GM12878 (cell line): ENCODE data around the gene MAGI1. TPM values are rescaled to one million over a fixed set of nuclear protein-coding genes. Genes with fewer than 3 reads are reported as not detected.
A peak's percentile ranks its signal among the peaks of the same experiment; 100 is the strongest.

Experiments
- ATAC-seq: fragments of 200-7000 bp; cut with Tn5 transposase; 3 replicates; pipeline ENCODE4 v1.9.1; 2020; ENCODE audit warnings: mild to moderate bottlenecking, moderate library complexity
- BruUV-seq: library from RNA; stranded (reverse); fragments of 400-500 nt; replicated peaks from 2 replicates; lab custom pipeline; 2021; lab: Mats Ljungman, UMichigan
- CTCF ChIA-PET: fragments of 300-600 bp; sonication (Branson Sonifier 250); formaldehyde crosslinking; extraction: SDS; loops from one replicate; lab custom pipeline; 2021; ENCODE audit warnings: inconsistent platforms; lab: Yijun Ruan, JAX
- POLR2A ChIA-PET: fragments of 350-600 bp; formaldehyde crosslinking; extraction: SDS; loops from one replicate; lab custom pipeline; 2021; ENCODE audit warnings: inconsistent platforms; lab: Charles Lee
- RAD21 ChIA-PET: fragments of 300-600 bp; sonication (Branson Sonifier 250); formaldehyde crosslinking; loops from one replicate; lab custom pipeline; 2023; ENCODE audit warnings: antibody characterized with exemption; ENCODE audit not compliant: unreplicated experiment; lab: Charles Lee
- SMC1A ChIA-PET: fragments of 300-600 bp; sonication (Branson Sonifier 250); formaldehyde crosslinking; loops from one replicate; lab custom pipeline; 2023; ENCODE audit not compliant: unreplicated experiment, uncharacterized antibody; lab: Charles Lee
- DNase-seq: peaks from one replicate; pipeline ENCODE4 v3.0.0-alpha.2; 2011; ENCODE audit warnings: low read depth, low spot score
- FAIRE-seq: peaks from 3 replicates; lab custom pipeline; 2011; peaks lifted over from hg19 to GRCh38; lab: Jason Lieb, UNC
- H2AFZ ChIP-seq: 2 replicates; pipeline ENCODE4 v1.6.0; 2011; ENCODE audit warnings: low read depth, low read length, control low read depth; ENCODE audit not compliant: control insufficient read depth
- H3K27ac ChIP-seq: 2 replicates; pipeline ENCODE4 v1.5.1; 2011; ENCODE audit warnings: control low read depth; ENCODE audit not compliant: control insufficient read depth, insufficient read depth
- H3K27me3 ChIP-seq, 2 experiments: replicated peaks in 1 of 2; 2 replicates each; pipeline versions ENCODE4 v1.6.0 to v1.6.1; 2011; ENCODE audit warnings: low read length in 1 of 2; ENCODE audit not compliant: control insufficient read depth in 2 of 2, insufficient read depth in 2 of 2
- H3K36me3 ChIP-seq, 2 experiments: 2 replicates each; pipeline ENCODE4 v1.5.1; 2011; ENCODE audit warnings: low read length in 1 of 2; ENCODE audit not compliant: control insufficient read depth in 2 of 2, insufficient read depth in 2 of 2
- H3K4me1 ChIP-seq: 2 replicates; pipeline ENCODE4 v1.6.1; 2011; ENCODE audit warnings: mild to moderate bottlenecking, low read length, moderate library complexity, mixed read lengths; ENCODE audit not compliant: control insufficient read depth, insufficient read depth
- H3K4me2 ChIP-seq: 2 replicates; pipeline ENCODE4 v1.6.0; 2011; ENCODE audit warnings: control low read depth; ENCODE audit not compliant: control insufficient read depth, insufficient read depth
- H3K4me3 ChIP-seq: fragments of 200-600 bp; sonication (generic); 2 replicates; pipeline ENCODE4 v1.5.1; 2016
- H3K79me2 ChIP-seq: 2 replicates; pipeline ENCODE4 v1.6.0; 2011; ENCODE audit warnings: low read length; ENCODE audit not compliant: control insufficient read depth, insufficient read depth
- H3K9ac ChIP-seq: 2 replicates; pipeline ENCODE4 v1.8.0; 2011; ENCODE audit warnings: low read length, control low read depth, mixed read lengths; ENCODE audit not compliant: control insufficient read depth, insufficient read depth
- H3K9me3 ChIP-seq: replicated peaks from 3 replicates; pipeline ENCODE4 v1.5.1; 2011; ENCODE audit warnings: mild to moderate bottlenecking, low read length; ENCODE audit not compliant: control insufficient read depth, insufficient read depth
- H4K20me1 ChIP-seq: 2 replicates; pipeline ENCODE4 v1.6.0; 2011; ENCODE audit not compliant: control insufficient read depth, insufficient read depth
- ASH2L ChIP-seq: fragments of 300-600, 200-600 bp; sonication (generic); IDR thresholded peaks from 2 replicates; pipeline ENCODE4 v1.6.1; 2017; ENCODE audit warnings: low read depth, mild to moderate bottlenecking, borderline replicate concordance
- BACH1 ChIP-seq: fragments of 450-650 bp; IDR thresholded peaks from 2 replicates; pipeline ENCODE4 v1.6.1; 2017; ENCODE audit warnings: mild to moderate bottlenecking, borderline replicate concordance
- BCL11A ChIP-seq: IDR thresholded peaks from 2 replicates; pipeline ENCODE4 v1.6.1; 2011; ENCODE audit warnings: low read depth, low read length
- BRCA1 ChIP-seq: IDR thresholded peaks from 2 replicates; pipeline ENCODE4 v1.6.1; 2011; ENCODE audit warnings: low read depth, low read length, improper control_type of control experiment
- CBFB ChIP-seq: IDR thresholded peaks from 2 replicates; pipeline ENCODE4 v1.6.1; 2016; ENCODE audit warnings: antibody characterized with exemption, low read depth
- CBX3 ChIP-seq: fragments of 200-600 bp; sonication (generic); IDR thresholded peaks from 2 replicates; pipeline ENCODE4 v1.6.1; 2016; ENCODE audit warnings: low read depth, borderline replicate concordance
- DPF2 ChIP-seq: fragments of 450-650 bp; IDR thresholded peaks from 2 replicates; pipeline ENCODE4 v1.6.1; 2017; ENCODE audit warnings: mild to moderate bottlenecking
- EGR1 ChIP-seq, 2 experiments: IDR thresholded peaks; 1 replicate in 1 of 2; 2 replicates in 1 of 2; pipeline ENCODE4 v1.6.1; 2011 to 2012; ENCODE audit warnings: low read depth in 2 of 2, low read length in 2 of 2, borderline replicate concordance in 1 of 2, mild to moderate bottlenecking in 1 of 2, moderate library complexity in 1 of 2
- EZH2 ChIP-seq: IDR thresholded peaks from 2 replicates; pipeline ENCODE4 v1.6.1; 2012; ENCODE audit warnings: low read depth, mild to moderate bottlenecking, control low read depth, inconsistent platforms, low read length, borderline replicate concordance; ENCODE audit not compliant: control insufficient read depth
- GATAD2B ChIP-seq: fragments of 450-650 bp; conservative IDR thresholded peaks from 2 replicates; pipeline ENCODE4 v1.6.1; 2017; ENCODE audit warnings: low read depth, mild to moderate bottlenecking, moderate library complexity
- JUND ChIP-seq: IDR thresholded peaks from 2 replicates; pipeline ENCODE4 v1.6.1; 2012; ENCODE audit warnings: low read depth, mild to moderate bottlenecking, low read length, improper control_type of control experiment, moderate library complexity
- KLF5 ChIP-seq: fragments of 450-650 bp; IDR thresholded peaks from 2 replicates; pipeline ENCODE4 v1.6.1; 2014; ENCODE audit warnings: mild to moderate bottlenecking; ENCODE audit not compliant: partially characterized antibody
- MTA3 ChIP-seq: IDR thresholded peaks from 2 replicates; pipeline ENCODE4 v1.6.1; 2012; ENCODE audit warnings: low read length, inconsistent platforms, borderline replicate concordance
- PML ChIP-seq: IDR thresholded peaks from 2 replicates; pipeline ENCODE4 v1.6.1; 2012; ENCODE audit warnings: low read length, inconsistent platforms
- RAD21 ChIP-seq: IDR thresholded peaks from 2 replicates; pipeline ENCODE4 v1.6.1; 2011; ENCODE audit warnings: mild to moderate bottlenecking, low read depth, low read length, moderate library complexity; ENCODE audit not compliant: insufficient read depth
- SIN3A ChIP-seq: IDR thresholded peaks from 2 replicates; pipeline ENCODE4 v1.6.1; 2012; ENCODE audit warnings: low read depth, low read length, improper control_type of control experiment
- SREBF1 ChIP-seq: IDR thresholded peaks from 2 replicates; pipeline ENCODE4 v1.6.1; 2012; ENCODE audit warnings: mild to moderate bottlenecking, low read length
- SUZ12 ChIP-seq: fragments of 200-600 bp; sonication (generic); IDR thresholded peaks from one replicate; pipeline ENCODE4 v1.6.1; 2018; ENCODE audit warnings: antibody characterized with exemption, mild to moderate bottlenecking; ENCODE audit not compliant: unreplicated experiment
- WRNIP1 ChIP-seq: IDR thresholded peaks from 2 replicates; pipeline ENCODE4 v1.6.1; 2011; ENCODE audit warnings: low read depth, low read length, improper control_type of control experiment, borderline replicate concordance
- ZNF207 ChIP-seq: fragments of 450-650 bp; IDR thresholded peaks from 2 replicates; pipeline ENCODE4 v1.6.1; 2014; ENCODE audit warnings: antibody characterized with exemption, mild to moderate bottlenecking, borderline replicate concordance
- ZNF24 ChIP-seq: fragments of 450-650 bp; IDR thresholded peaks from 2 replicates; pipeline ENCODE4 v1.6.1; 2017; ENCODE audit warnings: antibody characterized with exemption, mild to moderate bottlenecking
- ZNF274 ChIP-seq: IDR thresholded peaks from one replicate; pipeline ENCODE4 v1.8.0; 2011; ENCODE audit not compliant: insufficient read length, insufficient read depth
- WGBS: methylation state at CpG from one replicate; pipeline ENCODE4 v1.1.6; 2016; ENCODE audit warnings: low lambda C conversion rate; ENCODE audit not compliant: insufficient replicate concordance, insufficient coverage; ENCODE audit errors: missing lambda C conversion rate; 5-methylcytosine and 5-hydroxymethylcytosine counted together
- in situ Hi-C: fragments of 300-500 bp; cut with MboI; formaldehyde crosslinking; loops from 9 replicates; pipeline ENCODE4 v1.14.3; 2018; ENCODE audit warnings: mixed read lengths
- intact Hi-C: fragments of 100-400 bp; cut with micrococcal nuclease; formaldehyde crosslinking; loops from one replicate; pipeline ENCODE4 v1.14.2; 2022; ENCODE audit not compliant: unreplicated experiment
- polyA plus RNA-seq, 11 experiments: library from polyadenylated mRNA; depleted of rRNA in 4 of 11; unstranded in 6 of 11; stranded (reverse) in 5 of 11; fragments of >200 nt; fragmentation: Nextera tagmentation in 4 of 11; fragmentation: Illumina TruSeq in 1 of 11; extraction: Ambion mirVana in 4 of 11; extraction: Trizol in 1 of 11; gene quantifications; 1 replicate in 1 of 11; 2 replicates in 10 of 11; pipeline versions ENCODE4 v1.2.1 to v1.2.3, GENCODE V29; 2011 to 2016; ENCODE audit warnings: inconsistent platforms in 2 of 11, missing spikeins in 2 of 11, low read depth in 1 of 11
- total RNA-seq, 4 experiments: library from RNA; depleted of rRNA in 3 of 4; stranded (reverse); fragments of >200 nt in 3 of 4; fragmentation: Illumina TruSeq in 1 of 4; extraction: Trizol in 1 of 4; gene quantifications; 2 replicates each; pipeline versions ENCODE4 v1.2.1 to v1.2.3, GENCODE V29; 2013 to 2021
- TF ChIP-seq, protein P1 (sequence below): IDR thresholded peaks from 2 replicates; pipeline ENCODE4 v1.6.1; 2011; ENCODE audit warnings: low read depth, low read length, improper control_type of control experiment, borderline replicate concordance
- TF ChIP-seq, protein P2 (sequence below): IDR thresholded peaks from 2 replicates; pipeline ENCODE4 v1.6.1; 2011; ENCODE audit warnings: low read depth, mild to moderate bottlenecking, low read length, moderate library complexity, borderline replicate concordance; ENCODE audit errors: extremely low read depth

Gene MAGI1
- total and polyA plus RNA-seq, 10 of the 15 experiments (the other 5 are each of a cell fraction or from before 2014, with no cell fraction given) = 0.02 to 3.3 (median 0.29) TPM; not detected in 1

DNA sequence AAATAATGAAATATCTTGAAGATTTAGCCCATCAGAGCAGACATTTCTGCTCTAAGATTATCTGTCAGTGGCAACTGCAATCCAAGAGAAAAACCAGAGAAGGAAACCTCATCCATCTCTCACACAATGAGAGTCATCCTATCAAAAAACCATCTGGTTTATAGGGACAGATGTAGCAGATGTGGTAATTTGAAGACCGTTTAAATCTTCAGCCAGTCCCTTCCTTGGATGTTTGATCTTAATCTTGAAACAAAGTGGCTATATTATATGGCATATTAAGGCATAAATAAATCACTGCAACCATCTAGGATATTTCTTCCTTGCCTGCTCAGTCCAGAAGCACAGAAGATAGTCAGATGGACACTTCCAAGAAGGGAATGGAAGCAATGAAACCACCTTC, 305.3 kb downstream of the MAGI1 start (continued):
- TF ChIP-seq WRNIP1 (no peak), KLF5 (no peak), ZNF274 (no peak), SUZ12 (no peak), CBFB (no peak), ASH2L (no peak)

DNA sequence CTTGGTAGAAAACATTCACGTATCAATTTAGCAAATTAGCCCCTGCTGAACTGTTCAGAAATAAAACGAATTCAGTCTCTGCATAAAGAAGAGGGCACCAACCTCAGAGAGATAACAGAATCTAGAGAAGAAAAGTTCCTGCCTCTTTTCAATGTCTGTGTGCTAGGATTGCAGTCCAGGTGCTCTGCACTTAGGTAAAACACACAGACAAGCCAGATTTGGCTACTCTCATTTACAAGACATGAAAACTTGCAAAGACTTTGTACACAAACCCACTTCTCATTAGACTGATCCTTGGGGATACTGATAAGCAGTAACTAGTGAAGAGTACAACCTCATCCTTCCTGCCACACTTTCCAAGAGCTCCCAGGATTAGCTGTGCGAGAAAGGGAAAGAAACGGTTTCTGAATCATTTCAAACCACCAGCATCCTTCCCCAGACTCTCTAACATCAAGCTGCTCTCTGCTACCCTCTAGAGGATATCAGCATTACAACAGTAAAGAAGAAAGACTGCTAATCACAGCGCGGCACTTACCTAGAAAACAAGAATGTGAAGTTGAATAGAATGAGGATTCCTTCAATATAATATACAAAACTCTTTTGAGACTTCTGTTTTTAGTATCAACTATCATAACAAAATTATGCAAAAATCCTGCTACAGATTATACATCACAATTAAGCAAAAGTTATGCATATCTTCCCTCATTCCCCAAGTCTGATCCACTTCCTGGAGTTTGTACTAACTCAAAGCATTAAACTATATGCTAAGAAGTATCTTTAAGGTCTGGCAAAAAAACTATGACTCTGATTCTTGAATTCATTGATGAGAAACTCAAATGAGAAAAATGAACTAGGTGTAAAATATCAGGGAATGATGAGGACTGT, 306.4 kb downstream of the MAGI1 start:
- Histone ChIP-seq H3K27ac (no peak overlapping the region), H3K79me2 (no peaks in the 10 kb centered on the region), H3K9ac (no peak overlapping the region), H3K27me3 (no peaks in the 10 kb centered on the region), H3K4me1 (no peaks in the 10 kb centered on the region), H2AFZ (no peak overlapping the region), H3K4me3 (no peak overlapping the region), H3K36me3 (no peaks in the 10 kb centered on the region), H4K20me1 (no peaks in the 10 kb centered on the region), H3K4me2 (no peak overlapping the region), H3K9me3 (no peaks in the 10 kb centered on the region)
- BruUV-seq = no TSS peak
- peak; percentile 91 for FAIRE-seq
- peak; percentile 3 for DNase-seq
- SMC1A ChIA-PET = no interaction called here
- ATAC-seq = peak; percentile 93
- CTCF ChIA-PET = interaction anchor here (0.6 to 2.4 kb wide), 11 partner anchors 9 to 1201 kb away, joined by 3 to 20 read pairs (median 4); no protein-coding TSS in a partner anchor
- RAD21 ChIA-PET = no interaction called here
- intact Hi-C loops (loop anchor here (5.0 kb wide), 3 partner anchors 295 to 1200 kb away; no protein-coding TSS in a partner anchor), in situ Hi-C loops (loop anchor here (10.0 kb wide), 1 partner anchor 1197 kb away; no protein-coding TSS in a partner anchor)
- POLR2A ChIA-PET = interaction anchor here (0.7 kb wide), 1 partner anchor 28 kb away, joined by 5 read pairs; no protein-coding TSS in a partner anchor
- 13% methylated on average over 6 of the region's 6 CpGs for WGBS
- TF ChIP-seq RAD21 = peak; percentile 64
- no peak for TF ChIP-seq DPF2
- TF ChIP-seq ZNF207 = no peak
- TF ChIP-seq BACH1 = no peak
- no peak for TF ChIP-seq EGR1 (IDR thresholded peaks at IDR 0.05; ENCODE audit: borderline replicate concordance in 1 of 2, low read depth in 2 of 2, low read length in 2 of 2)
- TF ChIP-seq, protein P1, sequence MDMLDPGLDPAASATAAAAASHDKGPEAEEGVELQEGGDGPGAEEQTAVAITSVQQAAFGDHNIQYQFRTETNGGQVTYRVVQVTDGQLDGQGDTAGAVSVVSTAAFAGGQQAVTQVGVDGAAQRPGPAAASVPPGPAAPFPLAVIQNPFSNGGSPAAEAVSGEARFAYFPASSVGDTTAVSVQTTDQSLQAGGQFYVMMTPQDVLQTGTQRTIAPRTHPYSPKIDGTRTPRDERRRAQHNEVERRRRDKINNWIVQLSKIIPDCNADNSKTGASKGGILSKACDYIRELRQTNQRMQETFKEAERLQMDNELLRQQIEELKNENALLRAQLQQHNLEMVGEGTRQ = no peak
- TF ChIP-seq SREBF1 = no peak
- TF ChIP-seq, protein P2, sequence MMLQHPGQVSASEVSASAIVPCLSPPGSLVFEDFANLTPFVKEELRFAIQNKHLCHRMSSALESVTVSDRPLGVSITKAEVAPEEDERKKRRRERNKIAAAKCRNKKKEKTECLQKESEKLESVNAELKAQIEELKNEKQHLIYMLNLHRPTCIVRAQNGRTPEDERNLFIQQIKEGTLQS = no peak
- no peak for TF ChIP-seq BCL11A
- TF ChIP-seq CBX3 = no peak
- TF ChIP-seq MTA3 = no peak
- TF ChIP-seq ASH2L = no peak
- TF ChIP-seq EZH2 = no peak
- TF ChIP-seq SIN3A = no peak
- no peak for TF ChIP-seq BRCA1
- TF ChIP-seq GATAD2B = no peak
- TF ChIP-seq ZNF24 = no peak
- TF ChIP-seq PML = no peak
- no peak for TF ChIP-seq JUND
